NT2/D1 (cell line): ENCODE results near the gene SRPK2.

Source experiments
- SUZ12 ChIP-seq: IDR thresholded peaks from 2 replicates; pipeline ENCODE4 v1.6.1; 2011; ENCODE audit not compliant: insufficient read length, insufficient read depth; ENCODE audit errors: extremely low read depth
- YY1 ChIP-seq: IDR thresholded peaks from 2 replicates; pipeline ENCODE4 v1.6.1; 2011; ENCODE audit not compliant: insufficient read length, insufficient read depth
- ZNF274 ChIP-seq: IDR thresholded peaks from 2 replicates; pipeline ENCODE4 v1.6.1; 2011; ENCODE audit warnings: mild to moderate bottlenecking, low read depth, low read length

- TF ChIP-seq ZNF274 (no peak), YY1 (no peak), SUZ12 (no peak)
Observed at GRCh38 chr7:105191331-105191730, 197.4 kb downstream of the SRPK2 start.
